Testis (tissue), 3 donors: ENCODE measurements around the gene FOXL2. TPM values are rescaled to one million over a fixed set of nuclear protein-coding genes. Genes with fewer than 3 reads are reported as not detected.
A peak's percentile ranks its signal among the peaks of the same experiment; 100 is the strongest.

Experiments
- DNase-seq: peaks from one replicate; pipeline ENCODE4 v3.0.0-alpha.2; 2019
- H3K27ac ChIP-seq, 2 donors: fragments of 200-600 bp; sonication (generic); one replicate each; pipeline ENCODE4 v1.5.1; 2019
- H3K27me3 ChIP-seq: fragments of 200-600 bp; sonication (generic); one replicate; pipeline ENCODE4 v1.5.1; 2019
- H3K36me3 ChIP-seq: fragments of 200-600 bp; sonication (generic); one replicate; pipeline ENCODE4 v1.5.1; 2017; ENCODE audit warnings: low read depth; ENCODE audit errors: missing control alignments
- H3K4me1 ChIP-seq: fragments of 200-600 bp; sonication (generic); one replicate; pipeline ENCODE4 v1.5.1; 2019
- H3K4me3 ChIP-seq, 2 donors: fragments of 200-600 bp; sonication (generic); one replicate each; pipeline ENCODE4 v1.5.1; 2017 to 2019
- H3K9me3 ChIP-seq: fragments of 200-600 bp; sonication (generic); one replicate; pipeline ENCODE4 v1.5.1; 2017
- CTCF ChIP-seq, 3 experiments: fragments of 450-650 bp in 2 of 3; fragments of 200-600 bp in 1 of 3; sonication (generic) in 1 of 3; IDR thresholded peaks; one replicate each; pipeline ENCODE4 v1.5.1; 2016 to 2019; ENCODE audit warnings: antibody characterized with exemption in 3 of 3, mild to moderate bottlenecking in 2 of 3, moderate library complexity in 1 of 3
- POLR2A ChIP-seq: fragments of 450-650 bp; IDR thresholded peaks from one replicate; pipeline ENCODE4 v1.6.1; 2017; ENCODE audit warnings: antibody characterized with exemption, mild to moderate bottlenecking, moderate library complexity
- WGBS, 2 donors: methylation state at CpG; one replicate each; pipeline ENCODE4 v1.1.5; 2018; 5-methylcytosine and 5-hydroxymethylcytosine counted together
- intact Hi-C: fragments of 100-400 bp; cut with DNase I; formaldehyde crosslinking; loops from one replicate; pipeline ENCODE4 v1.15.1; 2023; ENCODE audit warnings: low total_unique reads
- polyA plus RNA-seq: library from polyadenylated mRNA; stranded (reverse); fragments of 350-450 nt; fragmentation: Illumina TruSeq; extraction: RNeasy Lipid Tissue Mini Kit (QIAGEN cat#74804); gene quantifications from one replicate; pipeline ENCODE4 v1.2.3, GENCODE V29; 2014; ENCODE audit warnings: low read depth, low replicate concordance; ENCODE audit not compliant: insufficient read depth
- total RNA-seq, 2 donors: library from RNA; depleted of rRNA; stranded (reverse); fragments of >200 nt; gene quantifications; one replicate each; pipeline ENCODE4 v1.2.3, GENCODE V29; 2016

Gene FOXL2
- total and polyA plus RNA-seq, 3 donors from 2014 or later = 1.3 to 2.6 (median 1.9) TPM

GRCh38 chr3:138944654-138944928 lies 2.3 kb downstream of the FOXL2 start:
- no peak for DNase-seq
- WGBS, 2 donors = 11 to 17% methylated on average over 12 of the region's 12 CpGs
- no peak for TF ChIP-seq CTCF (IDR thresholded peaks at IDR 0.05)
- no peak for TF ChIP-seq POLR2A
- H3K27me3 ChIP-seq = peaks cover 5% of the 10 kb centered on the region
- H3K4me3 ChIP-seq = peak overlapping the region; percentile 31 to 50
- no peak overlapping the region for H3K27ac ChIP-seq
- peaks cover 17% of the 10 kb centered on the region for H3K4me1 ChIP-seq
- H3K36me3 ChIP-seq = no peaks in the 10 kb centered on the region
- no peaks in the 10 kb centered on the region for H3K9me3 ChIP-seq
- intact Hi-C loops = no loop called here

GRCh38 chr3:138943724-138944653 lies 2.9 kb downstream of the FOXL2 start:
- Histone ChIP-seq H3K27ac (no peak overlapping the region), H3K36me3 (no peaks in the 10 kb centered on the region), H3K4me3 (peak overlapping the region; percentile 31 to 50), H3K9me3 (no peaks in the 10 kb centered on the region), H3K4me1 (peaks cover 14% of the 10 kb centered on the region), H3K27me3 (peaks cover 6% of the 10 kb centered on the region)
- no peak for DNase-seq
- no peak for TF ChIP-seq CTCF (IDR thresholded peaks at IDR 0.05)
- TF ChIP-seq POLR2A = no peak
- intact Hi-C loops = no loop called here
- 13 to 16% methylated on average over 30 of the region's 30 CpGs for WGBS, 2 donors

GRCh38 chr3:138942861-138943623 lies 3.9 kb downstream of the FOXL2 start:
- WGBS, 2 donors = 15 to 18% methylated on average over 12 to 25 of the region's 25 CpGs
- Histone ChIP-seq H3K27me3 (peaks cover 6% of the 10 kb centered on the region), H3K4me3 (no peak overlapping the region), H3K27ac (no peak overlapping the region), H3K4me1 (peaks cover 14% of the 10 kb centered on the region), H3K36me3 (no peaks in the 10 kb centered on the region), H3K9me3 (no peaks in the 10 kb centered on the region)
- TF ChIP-seq POLR2A (no peak), CTCF (IDR thresholded peaks at IDR 0.05) (no peak)
- no peak for DNase-seq
- intact Hi-C loops = no loop called here

GRCh38 chr3:138942271-138942670 lies 4.7 kb downstream of the FOXL2 start:
- intact Hi-C loops = no loop called here
- no peaks in the 10 kb centered on the region for H3K9me3 ChIP-seq
- no peak for DNase-seq
- peaks cover 11% of the 10 kb centered on the region for H3K4me1 ChIP-seq
- H3K4me3 ChIP-seq = no peak overlapping the region
- peaks cover 6% of the 10 kb centered on the region for H3K27me3 ChIP-seq
- TF ChIP-seq CTCF (IDR thresholded peaks at IDR 0.05) (no peak), POLR2A (no peak)
- 76 to 78% methylated on average over 4 of the region's 4 CpGs for WGBS, 2 donors
- H3K27ac ChIP-seq = no peak overlapping the region
- no peaks in the 10 kb centered on the region for H3K36me3 ChIP-seq
